Heart right ventricle (tissue), 16 donors: ENCODE data around the gene ALAS1. TPM values are rescaled to one million over a fixed set of nuclear protein-coding genes. Genes with fewer than 3 reads are reported as not detected.

Experiments
- ATAC-seq, 8 donors: fragments of 200-7000 bp; cut with Tn5 transposase; one replicate each; pipeline ENCODE4 v1.9.1; 2020; ENCODE audit warnings: mild to moderate bottlenecking in 8 of 8, moderate library complexity in 8 of 8, moderate number of reproducible peaks in 1 of 8
- DNase-seq, 2 donors: peaks; one replicate each; pipeline ENCODE4 v3.0.0-alpha.2; 2020
- H3K27ac ChIP-seq, 10 donors: fragments of 200-600 bp; sonication (generic) in 2 of 10; one replicate each; pipeline versions ENCODE4 v1.5.0 to v1.8.0; 2020 to 2022; ENCODE audit warnings: mild to moderate bottlenecking in 3 of 10
- H3K27me3 ChIP-seq, 7 donors: fragments of 200-600 bp; one replicate each; pipeline ENCODE4 v1.8.0; 2021 to 2022; ENCODE audit warnings: mild to moderate bottlenecking in 2 of 7
- H3K36me3 ChIP-seq, 9 donors: fragments of 200-600 bp; sonication (generic) in 1 of 9; one replicate each; pipeline versions ENCODE4 v1.5.0 to v1.8.0; 2020 to 2022; ENCODE audit warnings: mild to moderate bottlenecking in 2 of 9
- H3K4me1 ChIP-seq, 9 donors: fragments of 200-600 bp; sonication (generic) in 1 of 9; one replicate each; pipeline versions ENCODE4 v1.5.0 to v1.8.0; 2020 to 2022; ENCODE audit warnings: mild to moderate bottlenecking in 4 of 9
- H3K4me3 ChIP-seq, 10 donors: fragments of 200-600 bp; sonication (generic) in 2 of 10; one replicate each; pipeline versions ENCODE4 v1.5.0 to v1.8.0; 2020 to 2022; ENCODE audit warnings: mild to moderate bottlenecking in 7 of 10, moderate library complexity in 2 of 10
- H3K9me3 ChIP-seq, 11 donors: fragments of 200-600 bp in 10 of 11; sonication (generic) in 2 of 11; one replicate each; pipeline versions ENCODE4 v1.5.0 to v1.8.0; 2013 to 2022; ENCODE audit warnings: mild to moderate bottlenecking in 2 of 11, control low read depth in 1 of 11, moderate library complexity in 1 of 11
- CTCF ChIP-seq, 9 donors: fragments of 200-600 bp; sonication (generic) in 2 of 9; IDR thresholded peaks; one replicate each; pipeline versions ENCODE4 v1.5.0 to v1.8.0; 2021 to 2022; ENCODE audit warnings: antibody characterized with exemption in 9 of 9, mild to moderate bottlenecking in 5 of 9, moderate library complexity in 1 of 9
- WGBS, 2 donors: extraction: QIAGEN DNeasy Blood & Tissue Kit; methylation state at CpG; one replicate each; pipeline ENCODE4 v1.1.7; 2013; ENCODE audit warnings: inconsistent platforms in 1 of 2; 5-methylcytosine and 5-hydroxymethylcytosine counted together
- intact Hi-C, 10 donors: fragments of 100-400 bp; cut with DNase I; formaldehyde crosslinking; loops; one replicate each; pipeline versions ENCODE4 v1.11.1 to v1.14.2; 2022
- polyA plus RNA-seq, 2 donors: library from polyadenylated mRNA; stranded (reverse); fragments of 200-250 nt; gene quantifications; one replicate each; pipeline ENCODE4 v1.2.3, GENCODE V29; 2013
- total RNA-seq, 10 donors: library from RNA; stranded (reverse); fragmentation: NEBNext Ultra II Directional in 3 of 10; extraction: Animal tissue kit (Norgen Biotek cat#: 25700) in 3 of 10; gene quantifications; one replicate each; pipeline versions ENCODE4 v1.2.1 to v1.2.4, GENCODE V29; 2021 to 2023
- donor health status: Arrhythmogenic right ventricular cardiomyopathy.
- donor health status: ischemic (EF 13 %, LVEDD 7.1; RV severe dilation, severe dysfunction).
- donor health status: healthy with polysubstance abuse.
- donor health status: DM: no; HTN: yes; CAD: no.
- donor health status: DM: no; HTN: no; CAD: no.
- donor health status: ischemic (EF 25% LVEDD 6.9; RV normal size, moderate dysfunction).
- donor health status: ischemic (EF 25% LVEDD 5.7; RV mildly dilated, moderate dysfunction).
- donor health status: healthy.
- donor health status: DM: yes; HTN: yes; CAD: no.
- donor health status: Ischemic cardiomyopathy.
- donor health status: ischemic (EF 35%, LVEDD 5.7; RV mildly dilated, moderate dysfunction).
- donor health status: nonischemic (EF 11% LVEDD 7.7; RV severe dilation, severe dysfunction).
- donor health status: DM: yes; HTN: yes; CAD: no.
- donor health status: PGD.
- donor health status: ischemic (EF 29% LVEDD 5.4; RV normal size, mild dysfunction).
- donor health status: nonischemic (EF 23%, LVEDD 6.1; RV moderate dilation, normal function).

Gene ALAS1
- total and polyA plus RNA-seq, 12 donors = 55.2 to 233 (median 176) TPM

DNA sequence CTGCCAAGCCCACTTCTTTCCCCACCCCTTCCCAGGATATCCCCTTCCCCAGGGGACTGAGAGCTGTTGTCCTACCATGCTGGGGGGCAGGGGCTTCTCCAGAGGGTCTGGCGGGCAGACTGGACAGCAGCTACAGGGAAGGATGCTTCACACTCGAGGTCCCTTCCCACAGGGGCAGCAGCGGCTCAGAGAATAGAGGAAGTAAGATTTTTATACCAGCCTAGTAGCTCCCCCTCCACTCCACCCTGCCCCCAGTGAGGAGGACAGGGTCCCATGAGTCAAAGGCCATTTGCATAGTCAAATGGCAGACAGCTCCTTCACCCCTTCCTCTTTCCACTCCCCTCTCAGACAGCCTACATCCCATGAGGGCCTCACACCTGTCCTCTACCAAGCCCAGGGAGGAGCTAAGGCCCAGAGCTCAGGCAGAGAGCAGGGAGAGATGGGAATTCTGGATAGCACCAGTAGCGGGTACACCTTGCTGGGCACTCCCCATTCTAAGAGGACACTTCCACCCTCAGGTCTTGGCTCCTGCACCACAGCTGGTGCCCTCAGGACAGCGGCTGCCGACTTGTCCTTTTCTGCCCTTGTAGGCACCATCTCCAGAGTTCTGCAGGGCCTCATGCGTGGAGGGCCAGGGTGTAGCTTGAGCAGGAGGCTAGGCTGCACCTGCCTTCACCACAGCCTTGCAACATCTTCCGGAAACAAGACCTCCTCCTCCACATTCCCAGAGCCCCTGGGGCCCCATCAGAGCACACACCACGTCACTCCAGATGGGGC lies 27.7 kb downstream of the ALAS1 start, which contains the start of gene TLR9:
Gene TLR9 (minus strand): TSS at position 194 of the 777 bp plus-strand sequence. CDS start 116 bp downstream, at position 78.
- DNase-seq (no peak), ATAC-seq (no peak)
- no peaks in the 10 kb centered on the region for H3K9me3 ChIP-seq
- no peak for TF ChIP-seq CTCF (IDR thresholded peaks at IDR 0.05)
- WGBS, 2 donors = 67 to 73% methylated on average over 9 of the region's 9 CpGs
- H3K4me3 ChIP-seq = no peak within 1 kb of the TSS
- intact Hi-C loops = no loop called here
- peaks cover 0 to 39% (median 30%) of the 10 kb centered on the region in 9 donors for H3K36me3 ChIP-seq
- H3K4me1 ChIP-seq = peaks cover 0 to 27% (median 14%) of the 10 kb centered on the region in 9 donors
- peak within 1 kb of the TSS in 1 of 10 donors; percentile 20 for H3K27ac ChIP-seq
- no peaks in the 10 kb centered on the region for H3K27me3 ChIP-seq

- peaks cover 0 to 21% (median 8%) of the 10 kb centered on the region in 9 donors for H3K4me1 ChIP-seq
- H3K27me3 ChIP-seq = no peaks in the 10 kb centered on the region
- no peaks in the 10 kb centered on the region for H3K9me3 ChIP-seq
- WGBS, 2 donors = 89 to 90% methylated on average over 5 of the region's 5 CpGs
- H3K36me3 ChIP-seq = peaks cover 0 to 46% (median 37%) of the 10 kb centered on the region in 9 donors
- peak overlapping the region in 1 of 10 donors; percentile 20 for H3K27ac ChIP-seq
- DNase-seq (no peak), ATAC-seq (no peak)
- no peak overlapping the region for H3K4me3 ChIP-seq
- no peak for TF ChIP-seq CTCF (IDR thresholded peaks at IDR 0.05)
- intact Hi-C loops = no loop called here
These were observed 28.4 kb downstream of the ALAS1 start for GRCh38 chr3:52226229-52226817.

DNA sequence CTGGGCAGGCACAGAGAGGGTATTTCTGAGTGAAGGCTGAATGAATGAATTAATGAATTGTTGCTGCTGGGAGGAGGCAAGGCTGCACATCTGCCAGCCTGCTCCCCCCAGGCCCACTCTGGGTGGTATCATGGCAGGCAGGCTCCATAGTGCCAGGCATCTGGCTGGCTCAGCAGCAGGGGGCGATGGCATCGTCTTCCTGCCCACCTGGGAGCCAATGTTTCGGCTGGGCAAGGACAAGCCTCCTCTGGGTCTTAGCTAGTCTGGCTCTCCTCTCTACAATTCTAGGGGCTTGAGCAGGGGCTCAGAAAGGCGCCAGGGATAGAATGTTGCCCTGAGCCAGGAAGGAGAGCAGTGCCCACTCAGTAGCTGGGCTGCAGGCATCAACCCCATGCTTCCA lies 29.2 kb downstream of the ALAS1 start:
- WGBS, 2 donors = 88 to 91% methylated on average over 4 of the region's 4 CpGs
- Histone ChIP-seq H3K27me3 (no peaks in the 10 kb centered on the region), H3K4me3 (no peak overlapping the region), H3K9me3 (no peaks in the 10 kb centered on the region), H3K4me1 (peaks cover 0 to 22% (median 10%) of the 10 kb centered on the region in 9 donors), H3K36me3 (peaks cover 0 to 54% (median 43%) of the 10 kb centered on the region in 9 donors), H3K27ac (no peak overlapping the region)
- ATAC-seq (no peak), DNase-seq (no peak)
- intact Hi-C loops = no loop called here
- peak in 1 of 9 donors; percentile 8 for TF ChIP-seq CTCF (IDR thresholded peaks at IDR 0.05)

- Histone ChIP-seq H3K4me3 (no peak overlapping the region), H3K36me3 (peaks cover 0 to 60% (median 45%) of the 10 kb centered on the region in 9 donors), H3K27ac (no peak overlapping the region), H3K4me1 (peaks cover under 1 to 26% (median 11%) of the 10 kb centered on the region in 9 donors), H3K9me3 (no peaks in the 10 kb centered on the region), H3K27me3 (no peaks in the 10 kb centered on the region)
- TF ChIP-seq CTCF (IDR thresholded peaks at IDR 0.05) = no peak
- 80 to 82% methylated on average over 7 of the region's 7 CpGs for WGBS, 2 donors
- intact Hi-C loops = loop anchor here in 1 of 10 donors (2.0 kb wide), 1 partner anchor 109 kb away; no protein-coding TSS in a partner anchor
- ATAC-seq (no peak), DNase-seq (no peak)
These were observed 29.8 kb downstream of the ALAS1 start for GRCh38 chr3:52227766-52228165.
